Ecto neural progenitor cell (in vitro differentiated cells): ENCODE measurements around the gene VAT1L.
"Not testable (repeated sequence)": the region's sequence is repeated elsewhere in the genome, so short reads cannot be mapped to it uniquely, and the experiment has no call there.

Experiments used
- DNase-seq: peaks from one replicate; pipeline ENCODE4 v3.0.0-alpha.2; 2018; ENCODE audit warnings: low spot score

VAT1L gene

DNA sequence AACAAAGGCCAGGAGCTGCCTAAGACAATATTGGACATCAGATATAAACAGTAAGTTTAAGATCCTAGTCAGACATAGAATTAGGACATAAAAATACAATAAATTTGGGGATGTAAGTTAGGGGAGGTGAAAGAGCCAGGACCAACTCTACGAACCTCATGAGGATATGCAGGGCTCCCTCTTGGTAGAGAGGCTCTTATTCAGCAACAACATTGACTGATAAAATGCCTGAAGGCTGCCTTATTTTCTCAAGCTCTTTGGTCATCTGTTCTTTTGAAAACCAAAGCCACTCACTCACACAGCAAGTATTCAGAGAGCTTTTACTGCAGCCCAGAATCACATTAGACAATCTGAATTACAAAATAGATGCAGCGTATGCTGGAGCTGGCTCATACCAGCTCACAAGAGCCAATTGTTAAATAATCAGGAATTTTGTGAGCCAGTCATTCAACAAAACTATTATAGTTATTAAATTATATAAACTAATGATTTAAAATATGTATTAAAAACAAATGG is 125.4 kb downstream of the VAT1L start:
- no peak for DNase-seq

DNA sequence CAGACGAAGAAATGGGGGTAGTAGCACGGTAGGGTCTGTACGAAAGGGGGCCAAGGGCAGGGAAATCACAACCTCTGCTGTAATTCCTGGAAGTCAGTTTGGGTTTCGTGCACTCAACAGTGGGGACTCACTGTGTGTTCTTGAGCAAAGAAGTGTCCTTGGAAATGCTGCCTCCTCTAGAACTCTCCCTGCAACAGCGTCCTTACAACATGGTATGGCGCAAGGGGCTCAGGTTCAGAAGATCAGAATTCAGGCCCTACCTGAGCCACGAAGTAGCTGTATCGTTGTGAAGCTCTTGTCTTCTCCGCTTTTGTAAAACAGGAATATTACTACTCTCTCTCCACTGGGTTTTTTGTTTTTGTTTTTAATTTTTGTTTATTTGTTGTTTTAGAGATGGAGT is 127.7 kb downstream of the VAT1L start:
- no peak for DNase-seq

DNA sequence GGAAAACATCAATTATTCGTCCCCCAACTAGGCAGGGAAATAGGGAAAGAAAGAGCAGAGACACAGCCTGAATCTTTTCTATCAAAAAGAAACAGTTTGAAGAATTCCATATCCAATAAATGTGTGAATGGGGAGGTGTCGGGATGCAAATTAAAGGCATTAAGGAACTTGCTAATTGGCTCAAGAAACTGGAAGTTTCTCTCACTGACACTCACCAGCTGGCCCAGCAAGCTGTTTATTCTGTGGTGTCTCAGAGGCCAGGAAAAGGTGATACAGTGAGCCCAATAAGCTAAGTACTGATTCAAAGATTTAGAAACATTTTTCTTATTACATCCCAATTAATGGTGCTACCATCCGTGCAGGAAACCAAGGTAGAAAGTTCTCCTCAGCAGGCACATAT is 129.6 kb downstream of the VAT1L start:
- no peak for DNase-seq

DNA sequence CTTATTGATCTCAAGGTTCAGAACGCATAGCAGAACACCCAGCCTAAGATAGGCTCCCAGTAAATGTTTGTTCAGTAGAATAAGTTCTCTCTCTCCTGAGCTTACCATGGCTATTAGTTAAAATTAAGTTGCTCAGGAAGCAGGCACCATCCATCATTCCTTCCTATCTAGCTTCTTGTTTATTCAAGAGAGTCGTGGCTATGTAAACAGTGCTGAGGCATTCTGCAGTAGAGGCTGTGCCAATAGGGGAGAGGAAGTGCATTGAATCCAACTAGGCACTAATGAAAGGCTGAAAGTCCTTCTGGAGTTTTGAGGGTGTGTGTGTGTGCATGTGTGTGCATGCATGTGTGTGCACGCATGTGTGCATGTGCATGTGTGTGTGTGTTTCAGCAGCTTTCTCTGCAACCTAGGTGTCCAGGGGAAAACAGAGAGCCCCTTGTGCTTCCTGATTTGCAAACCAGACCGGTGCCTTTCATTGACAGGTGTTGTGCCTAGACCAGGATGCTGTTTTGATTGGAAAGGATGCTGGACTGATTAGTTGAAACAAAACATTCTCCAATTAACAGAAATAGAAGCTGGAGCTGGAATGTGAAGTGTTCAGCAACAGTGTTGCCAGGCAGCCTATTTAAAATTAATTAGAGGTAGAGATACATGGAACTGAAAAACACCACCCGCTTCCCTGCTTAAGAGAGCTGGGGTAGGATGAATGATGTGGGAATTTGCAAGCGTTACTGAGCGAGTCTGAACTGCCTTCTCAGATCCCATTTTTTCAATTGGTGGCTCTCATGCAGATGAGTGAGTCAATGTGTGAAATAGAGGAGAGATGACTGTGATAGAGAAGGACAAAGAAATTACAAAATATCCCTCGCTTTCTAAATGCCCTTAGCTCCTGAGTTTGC is 130.7 kb downstream of the VAT1L start:
- DNase-seq = no peak

DNA sequence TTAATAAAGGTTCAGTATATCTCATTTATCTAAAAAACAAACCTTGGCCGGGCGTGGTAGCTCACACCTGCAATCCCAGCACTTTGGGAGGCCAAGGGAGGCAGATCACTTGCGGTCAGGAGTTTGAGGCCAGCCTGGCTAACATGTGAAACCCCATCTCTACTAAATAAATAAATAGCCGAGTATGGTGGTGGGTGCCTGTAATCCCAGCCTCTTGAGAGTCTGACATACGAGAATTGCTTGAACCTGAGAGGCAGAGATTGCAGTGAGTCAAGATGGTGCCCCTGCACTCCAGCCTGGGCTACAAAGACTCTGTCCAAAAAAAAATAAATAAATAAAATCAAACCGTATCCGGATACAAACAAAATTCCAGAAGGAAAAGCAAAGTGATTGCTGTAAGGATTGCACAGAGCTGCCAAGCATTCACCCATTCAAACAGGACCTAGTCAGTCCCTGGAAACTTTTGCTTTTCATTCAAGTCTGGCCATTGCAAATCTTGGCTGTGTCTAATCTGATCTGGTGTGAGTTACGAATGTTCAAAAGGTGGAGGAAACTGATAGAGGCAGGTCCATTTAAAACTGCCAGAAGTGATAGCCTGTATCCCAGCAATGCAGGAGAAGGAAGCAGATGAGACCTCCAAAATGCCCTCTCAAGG is 131.5 kb downstream of the VAT1L start:
- no peak for DNase-seq

DNA sequence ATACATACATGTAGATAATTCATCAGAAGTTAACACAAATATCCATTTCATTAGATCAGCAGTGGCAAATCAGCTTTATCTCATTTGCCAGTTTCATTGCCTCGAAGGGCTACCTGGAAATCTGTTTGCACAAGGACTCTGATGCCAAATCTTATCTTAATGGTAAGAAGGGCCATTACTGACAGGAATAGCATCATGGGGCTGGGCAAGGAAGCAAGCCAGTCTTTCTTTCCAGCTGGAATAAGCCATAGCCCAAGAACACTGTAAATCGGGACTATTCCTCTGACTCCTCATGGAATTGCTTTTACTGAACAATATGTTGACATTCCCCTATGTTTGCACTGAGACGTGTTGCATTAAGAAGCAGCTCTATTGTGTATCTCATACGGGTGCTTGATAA is 132.6 kb downstream of the VAT1L start:
- DNase-seq = no peak

DNA sequence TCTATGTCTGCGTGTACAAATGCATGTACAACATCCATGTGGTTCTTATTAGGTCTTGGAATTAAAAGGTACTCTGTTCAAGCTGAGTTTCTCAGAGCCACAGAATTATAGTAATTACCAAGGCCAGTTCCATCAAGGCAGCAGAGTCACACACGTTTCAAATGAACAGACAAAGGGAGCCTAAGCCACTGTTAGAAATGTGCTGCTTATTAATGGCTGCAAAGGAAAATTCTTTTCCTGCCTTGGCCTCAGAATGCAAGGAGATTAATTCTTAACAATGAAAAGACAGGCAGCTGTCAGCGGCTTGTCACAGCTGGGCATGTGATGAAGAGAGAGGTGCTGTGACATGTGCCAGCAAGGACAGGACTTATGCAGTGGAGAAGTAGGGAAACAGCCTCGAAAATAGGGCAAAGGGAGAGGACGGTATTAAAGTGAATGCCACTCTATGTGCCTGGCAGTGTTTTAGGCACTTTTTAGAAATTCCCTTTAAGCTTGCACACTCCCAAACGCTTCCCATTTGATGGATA is 133.9 kb downstream of the VAT1L start:
- no peak for DNase-seq

DNA sequence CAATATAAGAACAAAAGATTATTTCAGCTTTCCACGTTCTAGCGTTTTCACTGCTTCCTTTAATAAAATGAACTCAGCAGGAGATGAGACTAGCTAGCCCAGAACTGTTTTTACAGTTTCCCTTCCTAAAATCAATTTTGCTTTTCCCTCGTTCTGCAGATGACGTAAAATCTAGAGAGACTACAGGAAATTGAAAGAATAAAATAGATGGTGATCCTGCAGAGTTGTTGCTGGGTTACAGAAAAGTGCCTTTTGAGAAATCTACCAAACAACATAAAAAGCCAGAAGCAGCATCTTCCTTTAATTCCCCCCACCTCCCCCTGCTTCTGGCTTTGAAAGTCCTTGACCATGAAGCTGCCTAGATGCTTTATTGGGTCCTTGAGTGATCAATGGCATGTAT is 137.2 kb downstream of the VAT1L start:
- DNase-seq = no peak

DNA sequence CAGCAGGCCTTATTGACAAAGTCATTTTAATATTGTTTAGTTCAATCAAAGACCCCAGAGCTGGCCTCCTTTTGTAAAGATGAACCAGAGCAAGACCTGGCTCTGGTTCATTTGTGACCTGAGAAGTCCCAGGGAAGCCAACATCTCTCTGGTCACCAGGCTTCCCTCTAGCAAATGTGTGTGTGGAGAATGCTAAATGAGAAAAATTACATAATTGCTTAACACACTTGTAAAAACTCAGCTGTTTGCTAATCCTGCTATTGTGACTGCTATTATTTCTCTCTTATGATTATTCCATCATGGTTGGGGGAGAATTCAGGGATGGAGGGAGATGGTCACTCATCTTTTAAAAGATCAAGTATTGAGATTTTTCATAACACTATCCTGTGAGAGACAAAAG is 139.7 kb downstream of the VAT1L start:
- DNase-seq = no peak

DNA sequence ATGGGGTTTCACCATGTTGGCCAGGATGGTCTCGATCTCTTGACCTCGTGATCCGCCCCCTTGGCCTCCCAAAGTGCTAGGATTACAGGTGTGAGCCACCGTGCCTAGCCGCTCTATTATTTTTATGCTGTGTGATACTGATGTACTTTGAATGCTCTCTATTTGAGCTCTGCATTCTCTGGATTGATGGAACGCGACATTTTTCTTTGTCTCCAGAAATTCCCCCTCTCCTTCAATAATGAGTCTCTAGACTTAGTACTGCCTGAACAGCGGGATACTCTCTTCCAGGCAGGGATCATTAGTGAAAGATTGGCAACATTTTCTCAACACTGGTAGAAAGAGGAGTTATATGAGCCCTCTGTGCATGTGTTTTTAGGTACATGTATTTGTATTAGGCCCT is 140.6 kb downstream of the VAT1L start:
- DNase-seq = no peak

DNA sequence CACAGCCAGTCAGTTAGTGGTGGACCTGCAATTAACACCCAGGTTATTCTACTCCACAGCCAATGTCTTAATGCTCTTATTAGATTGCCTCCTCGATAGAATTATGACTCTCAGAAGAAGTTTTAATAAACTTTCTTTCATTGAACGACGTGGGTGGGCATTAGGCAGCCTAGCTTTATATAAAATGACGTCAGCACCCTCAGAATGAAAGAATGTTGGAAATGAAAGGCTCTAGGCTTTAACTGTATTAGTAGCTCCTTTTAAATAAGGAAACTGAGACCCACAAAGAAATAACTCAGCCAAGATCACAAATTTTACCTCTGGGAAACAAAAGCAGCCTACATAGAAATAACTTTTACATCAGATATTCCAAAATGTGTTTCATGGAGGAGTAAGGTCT is 142.7 kb downstream of the VAT1L start:
- DNase-seq = no peak

DNA sequence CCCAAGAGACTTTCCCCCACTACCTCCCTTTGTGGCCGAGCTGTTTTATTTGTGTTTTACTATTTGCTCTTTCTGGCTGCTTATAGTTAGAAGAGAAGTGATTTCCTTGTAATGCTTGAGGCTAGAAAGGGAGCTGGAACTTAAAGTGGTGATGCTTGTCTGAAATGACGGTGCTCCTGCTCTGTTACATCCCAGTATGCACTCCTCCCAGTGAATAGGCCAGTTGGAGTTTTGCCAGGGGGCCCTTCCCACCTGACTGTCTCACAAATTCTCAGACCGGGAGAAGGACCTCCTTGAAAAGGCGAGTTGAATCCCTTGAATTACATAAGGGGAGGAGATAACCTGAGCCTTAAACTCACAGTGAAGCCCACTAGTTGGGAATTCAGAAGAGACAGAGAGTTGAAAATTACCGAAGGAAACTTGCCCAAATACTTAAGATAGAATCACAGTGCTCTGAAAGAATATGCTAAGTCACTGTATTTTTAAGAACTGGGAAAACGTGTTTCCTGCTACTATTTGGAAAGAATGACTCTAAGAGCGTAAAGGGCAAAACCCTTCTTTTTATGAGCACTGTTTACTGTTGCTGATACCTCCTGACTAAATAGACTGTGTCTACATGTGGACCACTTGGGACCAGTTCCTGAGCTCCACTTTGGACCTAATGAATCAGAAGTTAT is 149.2 kb downstream of the VAT1L start:
- no peak for DNase-seq

DNA sequence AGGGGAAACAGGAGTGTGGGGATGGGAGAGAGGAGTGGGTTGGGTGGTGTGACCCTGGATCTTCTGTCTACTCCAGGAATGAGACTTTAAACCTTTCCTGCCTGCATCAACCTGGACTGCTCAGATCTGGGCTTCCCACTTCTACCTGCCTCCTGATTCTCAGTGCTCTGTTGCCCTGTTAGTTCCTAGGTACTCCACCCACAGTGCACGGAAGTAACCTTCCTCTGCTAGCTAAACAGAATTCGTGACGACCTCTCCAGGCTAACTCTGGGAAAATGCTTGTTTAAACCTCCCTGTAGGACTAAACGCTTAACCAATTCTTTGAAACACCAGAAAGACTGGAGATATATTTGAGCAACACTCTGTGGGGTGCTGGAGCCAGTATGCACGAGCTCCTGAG is 150.5 kb downstream of the VAT1L start:
- no peak for DNase-seq

DNA sequence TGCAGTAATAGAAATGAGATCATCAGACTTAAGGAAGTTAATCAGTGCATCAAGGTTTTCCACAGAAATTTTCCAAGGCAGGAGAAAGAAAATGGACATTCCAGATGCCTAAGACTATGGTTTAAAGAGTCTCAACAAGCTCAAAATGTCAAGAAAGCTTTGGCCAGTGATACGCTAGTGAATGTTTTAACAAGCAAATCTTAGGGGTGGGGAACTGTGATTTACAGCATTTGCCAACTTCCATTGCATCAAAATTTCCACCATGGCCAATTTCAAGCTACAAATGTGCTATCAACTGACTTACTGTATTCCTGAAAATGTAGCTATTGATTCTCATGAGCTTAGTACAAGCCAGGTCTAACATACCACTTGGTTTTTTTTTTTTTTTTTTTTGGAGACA is 151.6 kb downstream of the VAT1L start:
- no peak for DNase-seq

DNA sequence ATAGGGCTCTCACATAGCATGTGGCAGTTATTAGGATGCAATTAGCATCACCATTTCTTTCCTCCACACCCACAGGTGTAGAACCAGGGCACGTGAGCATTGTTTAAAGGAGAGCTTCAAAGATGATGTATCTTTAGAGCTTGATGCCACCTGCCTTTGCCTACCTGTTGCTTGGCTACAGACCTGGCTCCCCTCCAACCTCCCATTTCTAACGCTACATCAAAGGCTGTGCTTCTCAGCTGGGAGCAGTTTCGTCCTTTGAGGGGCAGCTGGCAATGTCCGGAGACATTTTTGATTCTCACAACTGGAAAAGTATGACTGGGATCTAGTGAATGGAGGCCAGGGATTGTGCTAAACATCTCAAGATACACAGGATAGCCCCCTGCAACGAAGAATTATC is 155.4 kb downstream of the VAT1L start:
- DNase-seq = no peak

DNA sequence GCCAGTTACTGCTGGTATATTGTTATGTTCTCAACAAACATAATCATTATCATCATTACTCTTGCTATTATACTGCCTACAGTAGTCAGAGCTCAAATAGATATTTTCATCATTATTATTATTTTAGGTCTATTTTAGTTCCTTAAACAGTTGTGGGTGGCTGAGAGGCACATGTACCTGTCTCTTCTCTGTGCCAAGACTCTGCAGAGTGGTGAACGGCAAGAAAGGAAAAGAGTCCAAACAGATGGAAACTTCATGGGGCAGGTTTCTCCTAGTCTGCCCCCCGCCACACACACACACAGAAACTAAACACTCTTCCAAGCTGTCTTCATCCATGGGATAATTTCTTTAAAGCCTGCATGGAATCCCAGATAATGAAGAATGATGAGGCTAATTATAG is 156.3 kb downstream of the VAT1L start:
- no peak for DNase-seq

DNA sequence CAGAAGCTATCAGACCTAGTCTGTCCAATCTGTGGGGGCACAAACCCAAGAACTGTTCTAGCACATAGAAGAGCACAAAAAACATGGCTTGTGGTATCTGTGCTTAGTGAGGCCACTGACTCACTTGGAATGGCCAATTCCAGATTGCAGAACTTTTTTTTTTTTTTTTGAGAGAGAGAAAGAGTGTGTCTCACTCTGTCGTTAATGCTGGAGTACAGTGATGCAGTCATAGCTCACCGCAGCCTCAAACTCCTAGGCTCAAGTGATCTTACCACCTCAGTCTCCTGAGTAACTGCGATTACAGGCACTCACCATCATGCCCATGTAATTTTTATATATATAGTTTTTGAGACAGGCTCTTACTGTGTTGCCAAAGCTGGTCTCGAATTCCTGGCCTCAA is 156.8 kb downstream of the VAT1L start:
- DNase-seq = no peak

DNA sequence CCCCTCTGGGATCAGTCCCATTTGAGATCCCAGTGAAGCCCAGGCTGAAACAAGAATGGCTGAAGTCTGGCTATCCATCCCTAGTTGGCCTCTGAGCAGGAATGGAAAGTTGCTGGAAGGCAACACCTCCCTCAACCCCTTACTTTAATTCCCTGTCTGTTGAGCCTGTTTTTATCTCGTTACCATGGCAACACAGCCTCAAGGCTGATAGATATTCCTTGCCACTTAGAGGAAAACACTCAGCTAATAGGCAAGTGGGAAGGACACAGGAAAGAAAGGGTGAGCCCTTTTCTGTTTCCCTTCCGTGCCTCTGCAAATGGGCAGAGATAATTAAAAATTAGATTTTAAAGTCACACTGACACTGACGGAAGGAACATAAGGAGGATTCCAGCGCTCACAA is 158.5 kb downstream of the VAT1L start:
- DNase-seq = peak; percentile 54

DNA sequence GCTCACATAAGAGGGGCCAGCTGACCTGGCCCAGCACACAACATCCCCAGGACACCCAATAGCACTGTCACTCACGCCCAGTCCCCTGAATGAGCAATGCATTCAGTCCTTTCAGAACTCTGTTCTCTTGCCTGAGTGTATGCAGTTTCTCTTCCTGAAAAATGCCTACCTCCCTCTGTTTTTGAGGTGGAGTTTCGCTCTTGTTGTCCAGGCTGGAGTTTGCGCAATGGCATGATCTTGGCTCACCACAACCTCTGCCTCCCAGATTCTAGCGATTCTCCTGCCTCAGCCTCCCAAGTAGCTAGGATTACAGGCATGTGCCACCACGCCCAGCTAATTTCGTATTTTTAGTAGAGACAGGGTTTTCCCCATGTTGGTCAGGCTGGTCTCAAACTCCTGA is 159.2 kb downstream of the VAT1L start:
- DNase-seq = not testable (repeated sequence)

DNA sequence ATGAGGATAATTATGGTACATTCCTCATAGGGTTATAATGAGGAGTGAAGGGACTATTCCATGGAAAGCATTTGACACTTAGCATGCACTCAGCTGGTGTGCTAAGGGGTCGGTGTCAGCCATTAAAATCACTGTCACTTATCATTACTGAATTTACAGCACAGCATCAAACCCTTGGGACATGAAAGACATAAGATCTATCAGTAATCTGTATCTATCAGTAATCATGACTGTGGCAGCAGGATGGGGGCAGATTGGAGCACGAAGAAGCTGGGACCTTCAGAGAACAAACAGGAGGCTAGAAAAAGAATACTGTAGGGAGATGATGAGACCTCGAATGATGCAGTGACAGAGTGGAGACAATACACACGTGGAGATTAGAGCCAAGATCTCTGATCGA is 160.5 kb downstream of the VAT1L start:
- no peak for DNase-seq

DNA sequence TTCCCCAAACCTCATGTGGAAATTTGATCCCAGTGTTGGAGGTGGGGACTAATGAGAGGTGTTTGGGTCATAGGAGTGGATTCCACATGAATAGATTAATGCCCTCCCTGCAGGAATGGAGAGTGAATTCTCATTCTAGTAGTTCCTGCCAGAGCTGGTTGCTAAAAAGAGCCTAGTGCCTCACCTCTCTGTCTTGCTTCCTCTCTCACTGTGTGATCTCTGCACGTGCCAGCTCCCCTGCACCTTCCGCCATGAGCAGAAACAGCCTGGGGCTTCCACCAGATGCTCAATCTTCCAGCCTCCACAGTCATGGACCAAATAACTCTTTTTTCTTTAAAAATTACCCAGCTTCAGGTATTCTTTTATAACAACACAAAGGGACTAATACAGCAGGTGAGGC is 161.1 kb downstream of the VAT1L start:
- no peak for DNase-seq

DNA sequence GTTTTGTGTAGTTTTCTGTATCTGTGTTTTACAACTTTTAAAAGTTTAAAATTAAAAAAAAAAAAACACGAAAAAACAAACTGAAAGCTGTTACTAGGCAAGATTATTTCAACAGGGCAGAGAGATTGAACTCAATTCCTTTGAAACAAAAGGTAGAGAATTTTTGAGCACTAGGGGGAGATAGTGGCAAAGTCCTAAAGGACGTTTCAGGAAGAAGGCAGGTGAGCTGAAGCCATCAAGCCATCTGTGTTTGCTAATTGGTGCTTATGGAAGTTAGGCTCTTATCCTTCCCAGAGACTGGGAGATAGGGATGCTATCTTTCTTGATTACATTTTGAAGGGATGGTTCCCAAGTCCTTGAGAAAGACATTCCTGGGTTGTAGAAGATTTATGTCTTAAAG is 163.4 kb downstream of the VAT1L start:
- no peak for DNase-seq

DNA sequence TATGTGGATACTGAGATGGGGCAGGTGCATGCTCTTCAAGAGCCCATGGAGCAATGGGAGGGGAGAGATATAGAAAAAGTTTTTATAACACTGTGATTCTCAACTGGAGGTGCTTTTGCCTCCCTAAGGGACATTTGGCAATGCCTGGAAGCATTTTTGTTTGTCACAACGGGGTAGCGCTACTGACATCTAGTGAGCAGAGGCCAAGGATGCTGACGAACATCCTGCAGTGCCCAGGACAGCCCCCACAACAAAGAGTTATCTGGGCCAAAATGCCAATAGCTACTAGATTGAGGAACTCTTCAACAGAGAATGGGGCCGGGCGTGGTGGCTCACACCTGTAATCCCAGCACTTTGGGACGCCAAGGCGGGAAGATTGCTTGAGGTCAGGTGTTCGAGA is 166.8 kb downstream of the VAT1L start:
- DNase-seq = no peak
